Thyroid gland (tissue), 4 donors: ENCODE measurements around the gene RBM23.
"Not testable (repeated sequence)": the region's sequence is repeated elsewhere in the genome, so short reads cannot be mapped to it uniquely, and the experiment has no call there.

Experiments used
- CTCF ChIP-seq, 6 experiments: fragments of 200-600 bp in 3 of 6; fragments of 450-650 bp in 3 of 6; sonication (generic) in 3 of 6; IDR thresholded peaks; one replicate each; pipeline ENCODE4 v1.5.1; 2016 to 2019; ENCODE audit warnings: antibody characterized with exemption in 6 of 6, mild to moderate bottlenecking in 2 of 6, inconsistent platforms in 1 of 6, moderate library complexity in 1 of 6
- POLR2A ChIP-seq, 2 donors: fragments of 450-650 bp; IDR thresholded peaks; one replicate each; pipeline ENCODE4 v1.6.1; 2017; ENCODE audit warnings: antibody characterized with exemption in 2 of 2, mild to moderate bottlenecking in 2 of 2, moderate library complexity in 1 of 2

- TF ChIP-seq CTCF, POLR2A (IDR thresholded peaks at IDR 0.05): not testable (repeated sequence)
These were observed 64.7 kb downstream of the RBM23 start for GRCh38 chr14:22854296-22854695.
